GM19043 (cell line): ENCODE results near the gene NOLC1.

ENCODE experiments used
- ATAC-seq: cut with Tn5 transposase; IDR thresholded peaks from one replicate; pipeline ENCODE4 v1.9.1; 2021; ENCODE audit warnings: low read depth; ENCODE audit not compliant: unreplicated experiment

The NOLC1 gene

GRCh38 chr10:102200751-102201640, 48.8 kb downstream of the NOLC1 start:
- no peak for ATAC-seq

DNA sequence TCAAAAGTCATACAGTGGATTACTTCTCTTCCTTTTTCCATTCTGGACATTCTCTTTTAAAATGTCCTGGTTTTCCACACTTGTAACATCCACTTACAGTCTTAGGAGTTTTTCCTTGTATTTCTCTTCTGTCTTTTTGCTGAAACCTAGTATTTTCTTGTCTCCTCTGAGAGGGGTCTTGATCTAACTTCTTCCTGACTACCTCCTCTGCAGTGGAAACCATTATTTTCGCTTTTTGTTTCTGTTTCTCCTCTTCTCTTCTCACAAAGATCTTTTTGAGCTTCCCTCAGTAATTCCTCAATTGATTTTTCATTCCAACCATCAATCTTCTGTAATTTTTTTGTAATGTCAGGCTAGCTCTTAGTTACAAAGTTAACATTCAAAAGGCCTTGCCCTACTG, 50.2 kb downstream of the NOLC1 start:
- no peak for ATAC-seq

DNA sequence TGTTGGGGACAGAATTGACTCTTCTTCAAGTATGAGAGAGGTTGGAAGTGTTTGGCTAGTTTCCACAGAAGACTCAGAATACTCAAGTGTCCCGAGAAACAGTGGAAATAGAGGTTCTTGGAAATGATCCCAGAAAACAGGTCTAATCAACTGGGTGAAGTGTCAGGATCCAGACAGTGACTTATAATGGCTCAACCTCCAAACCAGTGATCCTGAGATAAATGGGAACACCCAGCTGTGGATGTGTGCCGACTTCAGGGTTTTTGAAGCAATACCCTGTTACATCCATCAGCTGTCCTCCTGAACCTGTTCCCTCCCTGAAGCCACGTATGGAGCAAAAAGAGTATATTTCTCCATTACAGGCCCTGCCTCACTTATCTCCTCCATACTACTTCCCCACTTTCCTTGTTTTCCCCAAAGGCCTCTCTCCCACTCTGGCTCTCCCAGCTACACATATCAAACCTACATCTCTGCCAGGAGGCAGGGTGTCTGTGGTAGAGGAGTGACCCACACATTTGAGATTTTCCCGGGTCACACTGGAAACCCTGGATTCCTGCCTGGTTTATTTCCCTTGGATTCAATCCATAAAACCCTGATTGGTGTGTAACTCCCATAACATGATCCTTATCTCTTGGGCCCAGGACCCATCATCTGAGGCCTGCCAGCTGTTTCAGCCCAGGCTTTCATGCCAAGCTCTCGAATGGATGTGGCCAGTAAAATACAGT, 56.3 kb downstream of the NOLC1 start:
- ATAC-seq: no peak

DNA sequence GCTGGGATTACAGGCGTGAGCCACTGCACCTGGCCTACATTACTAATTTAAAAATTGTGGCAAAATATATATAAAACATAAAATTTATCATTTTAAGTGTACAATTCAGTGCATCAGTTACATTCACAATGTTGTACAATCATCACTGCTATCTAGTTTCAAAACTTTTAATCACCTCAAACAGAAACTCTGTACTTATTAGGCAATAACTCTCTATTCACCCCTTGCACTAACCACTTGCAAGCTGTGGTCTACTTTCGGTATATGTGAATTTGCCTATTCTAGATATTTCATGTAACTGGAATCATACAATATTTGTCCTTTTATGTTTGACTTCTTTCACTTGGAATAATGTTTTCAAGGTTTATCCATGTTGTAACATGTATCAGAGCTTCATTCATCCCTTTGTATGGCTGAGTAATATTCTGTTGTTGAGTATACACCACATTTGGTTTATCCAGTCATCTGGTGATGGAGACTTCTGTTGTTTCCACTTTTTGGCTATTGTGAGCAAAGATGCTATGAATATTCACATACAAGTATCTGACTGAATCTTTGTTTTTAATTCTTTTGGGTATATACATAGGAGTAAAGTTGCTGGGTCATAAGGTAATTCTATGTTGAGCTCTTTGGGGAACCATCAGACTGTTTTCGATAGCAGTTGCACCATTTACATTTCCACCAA, 59.6 kb downstream of the NOLC1 start:
- ATAC-seq: no peak
